B cell (primary cell): Measurements from ENCODE around the gene EFEMP1.

Source experiments
- EZH2 ChIP-seq: IDR thresholded peaks from 2 replicates; pipeline ENCODE4 v1.6.1; 2012; ENCODE audit warnings: borderline replicate concordance, low read depth, mild to moderate bottlenecking, moderate library complexity, low read length; ENCODE audit not compliant: insufficient read depth, poor library complexity, severe bottlenecking
- TF ChIP-seq, protein P1 (sequence below): fragments of 200-600 bp; IDR thresholded peaks from one replicate; pipeline ENCODE4 v1.8.0; 2022; ENCODE audit warnings: antibody characterized with exemption, mild to moderate bottlenecking

GRCh38 chr2:55824551-55825096, 99.0 kb downstream of the EFEMP1 start:
- TF ChIP-seq, protein P1, sequence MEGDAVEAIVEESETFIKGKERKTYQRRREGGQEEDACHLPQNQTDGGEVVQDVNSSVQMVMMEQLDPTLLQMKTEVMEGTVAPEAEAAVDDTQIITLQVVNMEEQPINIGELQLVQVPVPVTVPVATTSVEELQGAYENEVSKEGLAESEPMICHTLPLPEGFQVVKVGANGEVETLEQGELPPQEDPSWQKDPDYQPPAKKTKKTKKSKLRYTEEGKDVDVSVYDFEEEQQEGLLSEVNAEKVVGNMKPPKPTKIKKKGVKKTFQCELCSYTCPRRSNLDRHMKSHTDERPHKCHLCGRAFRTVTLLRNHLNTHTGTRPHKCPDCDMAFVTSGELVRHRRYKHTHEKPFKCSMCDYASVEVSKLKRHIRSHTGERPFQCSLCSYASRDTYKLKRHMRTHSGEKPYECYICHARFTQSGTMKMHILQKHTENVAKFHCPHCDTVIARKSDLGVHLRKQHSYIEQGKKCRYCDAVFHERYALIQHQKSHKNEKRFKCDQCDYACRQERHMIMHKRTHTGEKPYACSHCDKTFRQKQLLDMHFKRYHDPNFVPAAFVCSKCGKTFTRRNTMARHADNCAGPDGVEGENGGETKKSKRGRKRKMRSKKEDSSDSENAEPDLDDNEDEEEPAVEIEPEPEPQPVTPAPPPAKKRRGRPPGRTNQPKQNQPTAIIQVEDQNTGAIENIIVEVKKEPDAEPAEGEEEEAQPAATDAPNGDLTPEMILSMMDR: no peak
- no peak for TF ChIP-seq EZH2
